CD4-positive, alpha-beta T cell (primary cell): ENCODE measurements around the gene RNF14. TPM values are rescaled to one million over a fixed set of nuclear protein-coding genes. Genes with fewer than 3 reads are reported as not detected.
"Not testable (repeated sequence)": the region's sequence is repeated elsewhere in the genome, so short reads cannot be mapped to it uniquely, and the experiment has no call there.

Experiments
- ATAC-seq: fragments of 200-7000 bp; cut with Tn5 transposase; one replicate; pipeline ENCODE4 v1.10.0; 2022; ENCODE audit warnings: mild to moderate bottlenecking; ENCODE audit not compliant: poor library complexity
- CTCF ChIA-PET: fragments of 350-600 bp; sonication (Branson Sonifier 250); formaldehyde crosslinking; loops from one replicate; lab custom pipeline; 2021; ENCODE audit warnings: antibody characterized with exemption, inconsistent platforms; lab: Charles Lee
- POLR2A ChIA-PET: fragments of 350-600 bp; sonication (Branson Sonifier 250); formaldehyde crosslinking; loops from one replicate; lab custom pipeline; 2021; ENCODE audit warnings: antibody characterized with exemption, inconsistent platforms; lab: Charles Lee
- DNase-seq, 14 experiments: peaks; one replicate each; pipeline ENCODE4 v3.0.0-alpha.2; 2013 to 2020; ENCODE audit warnings: mixed read lengths in 2 of 14
- H3K27ac ChIP-seq, 2 donors: one replicate each; pipeline versions ENCODE4 v1.5.1 to v1.7.0; 2013; ENCODE audit warnings: low read length in 2 of 2, low read depth in 1 of 2, mild to moderate bottlenecking in 1 of 2
- H3K27me3 ChIP-seq, 2 experiments: 1 replicate in 1 of 2; 2 replicates in 1 of 2; pipeline versions ENCODE4 v1.6.1 to v1.7.0; 2013; ENCODE audit warnings: low read length in 2 of 2, control low read depth in 1 of 2, mild to moderate bottlenecking in 1 of 2, moderate library complexity in 1 of 2; ENCODE audit not compliant: insufficient read depth in 2 of 2, control insufficient read depth in 1 of 2
- H3K36me3 ChIP-seq: one replicate; pipeline ENCODE4 v1.6.1; 2013; ENCODE audit warnings: low read length, control low read depth; ENCODE audit not compliant: insufficient read depth
- H3K4me1 ChIP-seq: one replicate; pipeline ENCODE4 v1.6.1; 2013; ENCODE audit warnings: low read length, control low read depth; ENCODE audit not compliant: insufficient read depth
- H3K4me3 ChIP-seq: one replicate; pipeline ENCODE4 v1.5.1; 2013; ENCODE audit warnings: mild to moderate bottlenecking, low read length, moderate library complexity
- H3K9me3 ChIP-seq, 2 experiments: 1 replicate in 1 of 2; 2 replicates in 1 of 2; pipeline versions ENCODE4 v1.6.1 to v1.7.0; 2013; ENCODE audit warnings: low read length in 2 of 2, mild to moderate bottlenecking in 2 of 2, control low read depth in 1 of 2, moderate library complexity in 1 of 2; ENCODE audit not compliant: control insufficient read depth in 1 of 2, insufficient read depth in 1 of 2
- H3K27ac Mint-ChIP-seq: one replicate; pipeline ENCODE4 v1.8.0; 2020; ENCODE audit warnings: mixed read lengths
- H3K27me3 Mint-ChIP-seq: one replicate; pipeline ENCODE4 v1.8.0; 2021; ENCODE audit warnings: mixed read lengths
- H3K36me3 Mint-ChIP-seq: one replicate; pipeline ENCODE4 v1.8.0; 2021; ENCODE audit warnings: low read depth, mixed read lengths
- H3K4me1 Mint-ChIP-seq: one replicate; pipeline ENCODE4 v1.8.0; 2021; ENCODE audit warnings: low read depth, mixed read lengths
- H3K4me3 Mint-ChIP-seq: one replicate; pipeline ENCODE4 v1.8.0; 2020; ENCODE audit warnings: mild to moderate bottlenecking, mixed read lengths
- H3K9me3 Mint-ChIP-seq: one replicate; pipeline ENCODE4 v1.8.0; 2020; ENCODE audit warnings: mixed read lengths
- CTCF ChIP-seq: fragments of 200-600 bp; IDR thresholded peaks from one replicate; pipeline ENCODE4 v1.8.0; 2022; ENCODE audit warnings: antibody characterized with exemption, mild to moderate bottlenecking
- intact Hi-C, 2 experiments: fragments of 100-400 bp; cut with DNase I in 1 of 2; cut with micrococcal nuclease in 1 of 2; formaldehyde crosslinking; loops; one replicate each; pipeline versions ENCODE4 v1.15.1 to v1.9.0; 2023 to 2025; cut with DNase I, micrococcal nuclease
- polyA plus RNA-seq, 2 donors: library from polyadenylated mRNA; unstranded; fragments of 120-200 nt; gene quantifications; one replicate each; pipeline ENCODE4 v1.2.1, GENCODE V29; 2013
- total RNA-seq, 174 experiments: library from RNA in 2 of 174; stranded (reverse) in 2 of 174; gene quantifications; one replicate each; pipeline ENCODE4 v1.2.3 and lab custom pipeline; 2021 to 2026

Gene RNF14
- total RNA-seq (10 to 100 TPM in 1 of 2 experiments, 1 to 10 TPM in 1; 8.9 to 10.7 TPM), total RNA-seq (lab: John Stamatoyannopoulos, UW) (16.1 to 67.9 (median 53.0) reads per million in 172 experiments)
- polyA plus RNA-seq (2013, experiment 1 of 2): 25.8 TPM
- polyA plus RNA-seq (2013, experiment 2 of 2): 27.3 TPM

- Histone ChIP-seq H3K4me3 (peak within 1 kb of the TSS; percentile 76), H3K4me1 (peaks cover 15% of the 10 kb centered on the region), H3K36me3 (peaks cover 11% of the 10 kb centered on the region), H3K9me3 (no peaks in the 10 kb centered on the region), H3K27ac (peak within 1 kb of the TSS; percentile 90 to 95), H3K27me3 (no peaks in the 10 kb centered on the region)
- CTCF ChIA-PET: interaction anchor here (0.6 to 4.7 kb wide), 32 partner anchors 9 to 744 kb away, joined by 3 to 69 read pairs (median 4); partner anchors contain the start of genes DELE1, GNPDA1, HDAC3 and RELL2
- peak; percentile 97 for TF ChIP-seq CTCF
- intact Hi-C loops: loop anchor here in 1 of 2 experiments (2.0 kb wide), 1 partner anchor 44 kb away; no protein-coding TSS in a partner anchor
- Mint-ChIP-seq H3K4me1 (peaks cover 41% of the 10 kb centered on the region), H3K9me3 (no peaks in the 10 kb centered on the region), H3K4me3 (peak within 1 kb of the TSS; percentile 98), H3K27me3 (no peaks in the 10 kb centered on the region), H3K27ac (peak within 1 kb of the TSS; percentile 99), H3K36me3 (peaks cover 27% of the 10 kb centered on the region)
- POLR2A ChIA-PET: interaction anchor here (0.7 to 4.6 kb wide), 39 partner anchors 8 to 801 kb away, joined by 3 to 78 read pairs (median 6); partner anchors contain the start of genes ARAP3, ARHGAP26, DELE1 and FCHSD1
- ATAC-seq: peak; percentile 95
- DNase-seq: peak; percentile 86 to 97 (median 90)
Observed at GRCh38 chr5:141968914-141969608, at the start of gene RNF14. TSS of gene RNF14 (plus strand) at chr5:141969105. CDS start at chr5:141973589, 4,484 bp downstream.

GRCh38 chr5:141919218-141920119, 49.4 kb upstream of the RNF14 start:
- CTCF ChIA-PET: no interaction called here
- no peak for TF ChIP-seq CTCF
- Histone ChIP-seq H3K4me1 (peaks cover 17% of the 10 kb centered on the region), H3K9me3 (no peaks in the 10 kb centered on the region), H3K4me3 (no peak overlapping the region), H3K27ac (no peak overlapping the region), H3K27me3 (peaks cover 6 to 9% of the 10 kb centered on the region in 2 experiments), H3K36me3 (no peaks in the 10 kb centered on the region)
- H3K9me3 Mint-ChIP-seq: no peaks in the 10 kb centered on the region
- intact Hi-C loops: loop anchor here in 1 of 2 experiments (5.0 kb wide), 1 partner anchor 853 kb away; the partner anchor contains the start of gene ARHGAP26
- peaks cover 9% of the 10 kb centered on the region for H3K36me3 Mint-ChIP-seq
- H3K4me1 Mint-ChIP-seq: peaks cover 26% of the 10 kb centered on the region
- peaks cover 15% of the 10 kb centered on the region for H3K27me3 Mint-ChIP-seq
- ATAC-seq (no peak), DNase-seq (no peak)
- POLR2A ChIA-PET: interaction anchor here (1.4 to 1.5 kb wide), 2 partner anchors 42 to 50 kb away, joined by 3 to 4 read pairs; partner anchors contain the start of gene RNF14
- peak overlapping the region; percentile 43 for H3K4me3 Mint-ChIP-seq
- H3K27ac Mint-ChIP-seq: no peak overlapping the region

- Histone ChIP-seq H3K9me3 (no peaks in the 10 kb centered on the region), H3K27ac (no peak overlapping the region), H3K4me1 (peaks cover 25% of the 10 kb centered on the region), H3K27me3 (no peaks in the 10 kb centered on the region), H3K4me3 (no peak overlapping the region), H3K36me3 (peaks cover 6% of the 10 kb centered on the region)
- H3K4me1 Mint-ChIP-seq: peaks cover 30% of the 10 kb centered on the region
- H3K27ac Mint-ChIP-seq: peak overlapping the region; percentile 28
- peak overlapping the region; percentile 58 for H3K4me3 Mint-ChIP-seq
- ChIA-PET POLR2A (interaction anchor here (1.4 to 1.5 kb wide), 2 partner anchors 40 to 49 kb away, joined by 4 read pairs; partner anchors contain the start of gene RNF14), CTCF (interaction anchor here (1.1 kb wide), 1 partner anchor 48 kb away, joined by 3 read pairs; the partner anchor contains the start of gene RNF14)
- no peak for TF ChIP-seq CTCF
- ATAC-seq (no peak), DNase-seq (no peak)
- H3K36me3 Mint-ChIP-seq: peaks cover 19% of the 10 kb centered on the region
- peaks cover 7% of the 10 kb centered on the region for H3K27me3 Mint-ChIP-seq
- intact Hi-C loops: loop anchor here in 1 of 2 experiments (5.0 kb wide), 1 partner anchor 852 kb away; the partner anchor contains the start of gene ARHGAP26
- no peaks in the 10 kb centered on the region for H3K9me3 Mint-ChIP-seq
Observed at GRCh38 chr5:141920771-141921170, 48.1 kb upstream of the RNF14 start.

GRCh38 chr5:141922827-141923447, 46.0 kb upstream of the RNF14 start:
- peak overlapping the region; percentile 99 for H3K27ac Mint-ChIP-seq
- peaks cover 27% of the 10 kb centered on the region for H3K4me1 ChIP-seq
- peak overlapping the region; percentile 75 for H3K4me3 ChIP-seq
- ATAC-seq: peak; percentile 1
- H3K27me3 Mint-ChIP-seq, H3K27me3 ChIP-seq, H3K9me3 ChIP-seq, H3K9me3 Mint-ChIP-seq: not testable (repeated sequence)
- DNase-seq: peak in 2 of 14 experiments; percentile 1 to 3
- H3K36me3 Mint-ChIP-seq: peaks cover 41% of the 10 kb centered on the region
- peaks cover 43% of the 10 kb centered on the region for H3K4me1 Mint-ChIP-seq
- POLR2A ChIA-PET: interaction anchor here (0.7 to 3.4 kb wide), 23 partner anchors 9 to 1522 kb away, joined by 3 to 48 read pairs (median 4); partner anchors contain the start of genes ANKHD1, FCHSD1, HDAC3 and PCDH1
- intact Hi-C loops: loop anchor here in 1 of 2 experiments (2.0 to 5.0 kb wide), 2 partner anchors 72 to 849 kb away; partner anchors contain the start of gene ARHGAP26
- CTCF ChIA-PET: interaction anchor here (0.9 to 3.8 kb wide), 5 partner anchors 38 to 359 kb away, joined by 3 to 20 read pairs (median 8); partner anchors contain the start of gene RNF14
- H3K4me3 Mint-ChIP-seq: peak overlapping the region; percentile 96
- H3K36me3 ChIP-seq: peaks cover 25% of the 10 kb centered on the region
- H3K27ac ChIP-seq: peak overlapping the region; percentile 94 to 96
